ENCODE data around the gene PTPMT1. TPM values are rescaled to one million over a fixed set of nuclear protein-coding genes. Genes with fewer than 3 reads are reported as not detected.

The PTPMT1 gene
- total and polyA plus RNA-seq, 4 experiments from 2014 or later, result 21.5 to 109 (median 45.1) TPM

- Mint-ChIP-seq H3K27me3 (no peaks in the 10 kb centered on the region), H3K4me1 (peaks cover 28 to 69% (median 49%) of the 10 kb centered on the region in 4 donors), H3K27ac (peak overlapping the region in 1 of 7 donors; percentile 9), H3K36me3 (peaks cover 12 to 31% of the 10 kb centered on the region in 2 donors), H3K9me3 (no peaks in the 10 kb centered on the region), H3K4me3 (peak overlapping the region in 1 of 8 donors; percentile 13)
- H3K4me3 ChIP-seq (ENCODE audit: low read length in 2 of 2), result no peak overlapping the region
- H3K4me1 ChIP-seq (ENCODE audit: insufficient read depth, low read length), result peaks cover 55% of the 10 kb centered on the region
- POLR2A ChIA-PET (ENCODE audit: partially characterized antibody), result interaction anchor here (0.9 to 1.7 kb wide), 2 partner anchors 18 to 19 kb away, joined by 3 to 4 read pairs; no protein-coding TSS in a partner anchor
- no peaks in the 10 kb centered on the region for H3K27me3 ChIP-seq (ENCODE audit: insufficient read depth, low read length)
- intact Hi-C loops (cut with micrococcal nuclease), result no loop called here
- no peaks in the 10 kb centered on the region for H3K36me3 ChIP-seq (ENCODE audit: insufficient read depth, low read length)
- H3K27ac ChIP-seq (ENCODE audit: low read depth, low read length), result no peak overlapping the region
- no peak for DNase-seq
- H3K9me3 ChIP-seq (ENCODE audit: control insufficient read depth in 1 of 2, low read length in 2 of 2), result no peaks in the 10 kb centered on the region
- CTCF ChIA-PET (ENCODE audit: partially characterized antibody), result interaction anchor here (1.0 to 1.5 kb wide), 2 partner anchors 15 to 21 kb away, joined by 3 read pairs; no protein-coding TSS in a partner anchor
Measured at GRCh38 chr11:47533690-47534151, 31.7 kb upstream of the PTPMT1 start.

GRCh38 chr11:47534704-47535251, 30.6 kb upstream of the PTPMT1 start:
- CTCF ChIA-PET (ENCODE audit: partially characterized antibody), result interaction anchor here (0.7 to 1.5 kb wide), 2 partner anchors 17 to 262 kb away, joined by 3 read pairs; no protein-coding TSS in a partner anchor
- no peak overlapping the region for H3K27ac ChIP-seq (ENCODE audit: low read depth, low read length)
- no peak overlapping the region for H3K4me3 ChIP-seq (ENCODE audit: low read length in 2 of 2)
- Mint-ChIP-seq H3K27me3 (no peaks in the 10 kb centered on the region), H3K27ac (peak overlapping the region in 3 of 7 donors; percentile 12 to 73 (median 37)), H3K4me1 (peaks cover 33 to 72% (median 55%) of the 10 kb centered on the region in 4 donors), H3K4me3 (no peak overlapping the region), H3K36me3 (peaks cover 14 to 31% of the 10 kb centered on the region in 2 donors), H3K9me3 (no peaks in the 10 kb centered on the region)
- no peak for DNase-seq
- intact Hi-C loops (cut with micrococcal nuclease), result no loop called here
- POLR2A ChIA-PET (ENCODE audit: partially characterized antibody), result no interaction called here
- peaks cover 65% of the 10 kb centered on the region for H3K4me1 ChIP-seq (ENCODE audit: insufficient read depth, low read length)
- H3K36me3 ChIP-seq (ENCODE audit: insufficient read depth, low read length), result no peaks in the 10 kb centered on the region
- no peaks in the 10 kb centered on the region for H3K27me3 ChIP-seq (ENCODE audit: insufficient read depth, low read length)
- H3K9me3 ChIP-seq (ENCODE audit: control insufficient read depth in 1 of 2, low read length in 2 of 2), result no peaks in the 10 kb centered on the region

- ChIA-PET POLR2A (ENCODE audit: partially characterized antibody) (interaction anchor here (0.8 kb wide), 1 partner anchor 29 kb away, joined by 3 read pairs; no protein-coding TSS in a partner anchor), CTCF (ENCODE audit: partially characterized antibody) (interaction anchor here (1.1 to 2.0 kb wide), 3 partner anchors 15 to 26 kb away, joined by 3 to 4 read pairs (median 4); no protein-coding TSS in a partner anchor)
- Mint-ChIP-seq H3K27ac (peak overlapping the region in 2 of 7 donors; percentile 12 to 29), H3K4me1 (peaks cover 42 to 74% (median 59%) of the 10 kb centered on the region in 4 donors), H3K9me3 (peaks cover 0 to 2% (median 0%) of the 10 kb centered on the region in 8 donors), H3K4me3 (no peak overlapping the region), H3K27me3 (no peaks in the 10 kb centered on the region), H3K36me3 (peaks cover 13 to 31% of the 10 kb centered on the region in 2 donors)
- Histone ChIP-seq H3K4me1 (ENCODE audit: insufficient read depth, low read length) (peaks cover 69% of the 10 kb centered on the region), H3K9me3 (ENCODE audit: control insufficient read depth in 1 of 2, low read length in 2 of 2) (no peaks in the 10 kb centered on the region), H3K27ac (ENCODE audit: low read depth, low read length) (no peak overlapping the region), H3K27me3 (ENCODE audit: insufficient read depth, low read length) (no peaks in the 10 kb centered on the region), H3K4me3 (ENCODE audit: low read length in 2 of 2) (no peak overlapping the region), H3K36me3 (ENCODE audit: insufficient read depth, low read length) (no peaks in the 10 kb centered on the region)
- no peak for DNase-seq
- intact Hi-C loops (cut with micrococcal nuclease), result no loop called here
Measured at GRCh38 chr11:47536915-47537314, 28.5 kb upstream of the PTPMT1 start.

GRCh38 chr11:47538741-47539565, 26.4 kb upstream of the PTPMT1 start:
- H3K27ac Mint-ChIP-seq, result peak overlapping the region in 6 of 7 donors; percentile 30 to 90 (median 56)
- no peak overlapping the region for H3K27ac ChIP-seq (ENCODE audit: low read depth, low read length)
- no peaks in the 10 kb centered on the region for H3K9me3 ChIP-seq (ENCODE audit: control insufficient read depth in 1 of 2, low read length in 2 of 2)
- H3K4me3 Mint-ChIP-seq, result peak overlapping the region in 5 of 8 donors; percentile 13 to 77 (median 55)
- H3K4me1 ChIP-seq (ENCODE audit: insufficient read depth, low read length), result peaks cover 75% of the 10 kb centered on the region
- no peaks in the 10 kb centered on the region for H3K36me3 ChIP-seq (ENCODE audit: insufficient read depth, low read length)
- CTCF ChIA-PET (ENCODE audit: partially characterized antibody), result interaction anchor here (0.5 to 1.2 kb wide), 3 partner anchors 15 to 27 kb away, joined by 3 to 4 read pairs (median 3); no protein-coding TSS in a partner anchor
- peaks cover 13 to 23% of the 10 kb centered on the region in 2 donors for H3K36me3 Mint-ChIP-seq
- peaks cover 43 to 80% (median 63%) of the 10 kb centered on the region in 4 donors for H3K4me1 Mint-ChIP-seq
- intact Hi-C loops (cut with micrococcal nuclease), result no loop called here
- H3K27me3 Mint-ChIP-seq, result no peaks in the 10 kb centered on the region
- H3K9me3 Mint-ChIP-seq, result peaks cover 0 to 2% (median 0%) of the 10 kb centered on the region in 8 donors
- POLR2A ChIA-PET (ENCODE audit: partially characterized antibody), result interaction anchor here (1.3 to 2.8 kb wide), 2 partner anchors 13 to 40 kb away, joined by 3 to 12 read pairs; partner anchors contain the start of genes KBTBD4 and NDUFS3
- H3K27me3 ChIP-seq (ENCODE audit: insufficient read depth, low read length), result no peaks in the 10 kb centered on the region
- no peak for DNase-seq
- H3K4me3 ChIP-seq (ENCODE audit: low read length in 2 of 2), result no peak overlapping the region

GRCh38 chr11:47539681-47540039, 25.7 kb upstream of the PTPMT1 start:
- H3K27me3 Mint-ChIP-seq, result no peaks in the 10 kb centered on the region
- H3K4me3 Mint-ChIP-seq, result peak overlapping the region in 7 of 8 donors; percentile 13 to 77 (median 36)
- no peaks in the 10 kb centered on the region for H3K36me3 ChIP-seq (ENCODE audit: insufficient read depth, low read length)
- H3K4me3 ChIP-seq (ENCODE audit: low read length in 2 of 2), result no peak overlapping the region
- H3K27ac ChIP-seq (ENCODE audit: low read depth, low read length), result no peak overlapping the region
- no peaks in the 10 kb centered on the region for H3K27me3 ChIP-seq (ENCODE audit: insufficient read depth, low read length)
- intact Hi-C loops (cut with micrococcal nuclease), result no loop called here
- peaks cover 0 to 2% (median 0%) of the 10 kb centered on the region in 8 donors for H3K9me3 Mint-ChIP-seq
- no peak for DNase-seq
- POLR2A ChIA-PET (ENCODE audit: partially characterized antibody), result interaction anchor here (1.1 to 2.8 kb wide), 3 partner anchors 9 to 25 kb away, joined by 3 to 12 read pairs (median 4); partner anchors contain the start of gene PTPMT1
- CTCF ChIA-PET (ENCODE audit: partially characterized antibody), result interaction anchor here (0.5 to 0.9 kb wide), 2 partner anchors 14 to 28 kb away, joined by 3 to 4 read pairs; partner anchors contain the start of gene CELF1
- H3K36me3 Mint-ChIP-seq, result peaks cover 13 to 22% of the 10 kb centered on the region in 2 donors
- H3K4me1 Mint-ChIP-seq, result peaks cover 46 to 86% (median 68%) of the 10 kb centered on the region in 4 donors
- H3K9me3 ChIP-seq (ENCODE audit: control insufficient read depth in 1 of 2, low read length in 2 of 2), result no peaks in the 10 kb centered on the region
- H3K27ac Mint-ChIP-seq, result peak overlapping the region; percentile 5 to 66 (median 51)
- H3K4me1 ChIP-seq (ENCODE audit: insufficient read depth, low read length), result peaks cover 82% of the 10 kb centered on the region

GRCh38 chr11:47541070-47541469, 24.3 kb upstream of the PTPMT1 start:
- Histone ChIP-seq H3K4me1 (ENCODE audit: insufficient read depth, low read length) (peaks cover 78% of the 10 kb centered on the region), H3K4me3 (ENCODE audit: low read length in 2 of 2) (no peak overlapping the region), H3K9me3 (ENCODE audit: control insufficient read depth in 1 of 2, low read length in 2 of 2) (no peaks in the 10 kb centered on the region), H3K36me3 (ENCODE audit: insufficient read depth, low read length) (no peaks in the 10 kb centered on the region), H3K27ac (ENCODE audit: low read depth, low read length) (no peak overlapping the region), H3K27me3 (ENCODE audit: insufficient read depth, low read length) (no peaks in the 10 kb centered on the region)
- DNase-seq, result no peak
- POLR2A ChIA-PET (ENCODE audit: partially characterized antibody), result interaction anchor here (1.0 to 2.8 kb wide), 2 partner anchors 11 to 13 kb away, joined by 3 to 12 read pairs; no protein-coding TSS in a partner anchor
- peak overlapping the region in 7 of 8 donors; percentile 13 to 77 (median 58) for H3K4me3 Mint-ChIP-seq
- H3K27me3 Mint-ChIP-seq, result no peaks in the 10 kb centered on the region
- CTCF ChIA-PET (ENCODE audit: partially characterized antibody), result no interaction called here
- intact Hi-C loops (cut with micrococcal nuclease), result no loop called here
- H3K4me1 Mint-ChIP-seq, result peaks cover 44 to 88% (median 62%) of the 10 kb centered on the region in 4 donors
- peaks cover 0 to 2% (median 0%) of the 10 kb centered on the region in 8 donors for H3K9me3 Mint-ChIP-seq
- peaks cover 9 to 15% of the 10 kb centered on the region in 2 donors for H3K36me3 Mint-ChIP-seq
- peak overlapping the region; percentile 51 to 91 (median 79) for H3K27ac Mint-ChIP-seq
